Measurements from ENCODE around the gene TAF10.

DNA sequence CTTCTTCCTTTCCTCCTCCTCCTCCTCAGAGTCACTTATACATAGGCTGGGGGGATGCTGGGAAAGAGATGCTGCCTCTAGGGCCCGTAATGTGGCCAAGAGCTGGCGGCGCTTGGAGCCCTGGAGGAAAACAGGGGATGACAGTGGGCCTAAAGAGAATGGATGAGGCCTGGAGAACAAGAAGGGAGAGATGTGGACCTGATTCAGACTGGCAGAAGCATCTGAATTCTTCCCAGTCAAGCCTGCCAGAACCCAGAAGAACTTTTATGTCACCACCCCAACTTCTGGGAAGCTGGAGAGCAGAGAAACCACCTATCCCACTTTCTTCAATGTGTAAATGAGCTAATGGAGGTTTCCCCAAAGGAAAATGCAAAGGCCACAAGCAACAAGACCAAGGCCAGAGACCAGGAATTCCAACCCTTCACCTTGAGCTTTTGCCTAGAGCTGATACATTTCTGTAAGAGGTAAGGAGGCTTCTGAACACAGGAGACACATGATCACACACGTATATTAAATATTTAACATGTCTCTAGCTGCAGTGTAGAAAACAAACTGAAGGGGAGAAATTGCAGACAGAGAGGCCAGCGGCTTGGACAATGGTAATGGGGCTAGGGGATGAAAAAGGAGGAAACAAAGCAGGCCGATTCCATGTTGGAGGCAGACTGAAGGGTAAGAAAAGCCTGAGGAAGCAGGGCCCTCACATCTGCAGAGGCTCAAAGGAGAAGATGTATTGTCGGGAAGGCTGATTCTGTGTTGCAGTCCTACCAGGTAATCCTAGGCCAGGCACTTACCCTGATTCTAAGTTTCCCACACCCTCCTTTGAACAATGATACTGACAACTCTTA lies 9.7 kb downstream of the TAF10 start:
- TF ChIP-seq, protein P1, sequence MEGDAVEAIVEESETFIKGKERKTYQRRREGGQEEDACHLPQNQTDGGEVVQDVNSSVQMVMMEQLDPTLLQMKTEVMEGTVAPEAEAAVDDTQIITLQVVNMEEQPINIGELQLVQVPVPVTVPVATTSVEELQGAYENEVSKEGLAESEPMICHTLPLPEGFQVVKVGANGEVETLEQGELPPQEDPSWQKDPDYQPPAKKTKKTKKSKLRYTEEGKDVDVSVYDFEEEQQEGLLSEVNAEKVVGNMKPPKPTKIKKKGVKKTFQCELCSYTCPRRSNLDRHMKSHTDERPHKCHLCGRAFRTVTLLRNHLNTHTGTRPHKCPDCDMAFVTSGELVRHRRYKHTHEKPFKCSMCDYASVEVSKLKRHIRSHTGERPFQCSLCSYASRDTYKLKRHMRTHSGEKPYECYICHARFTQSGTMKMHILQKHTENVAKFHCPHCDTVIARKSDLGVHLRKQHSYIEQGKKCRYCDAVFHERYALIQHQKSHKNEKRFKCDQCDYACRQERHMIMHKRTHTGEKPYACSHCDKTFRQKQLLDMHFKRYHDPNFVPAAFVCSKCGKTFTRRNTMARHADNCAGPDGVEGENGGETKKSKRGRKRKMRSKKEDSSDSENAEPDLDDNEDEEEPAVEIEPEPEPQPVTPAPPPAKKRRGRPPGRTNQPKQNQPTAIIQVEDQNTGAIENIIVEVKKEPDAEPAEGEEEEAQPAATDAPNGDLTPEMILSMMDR (IDR thresholded peaks at IDR 0.05; ENCODE audit: low read length): no peak
- TF ChIP-seq EZH2 (IDR thresholded peaks at IDR 0.05; ENCODE audit: borderline replicate concordance, low read length): no peak
